Measurements from ENCODE around the gene XCR1.
A peak's percentile ranks its signal among the peaks of the same experiment; 100 is the strongest.
"Not testable (repeated sequence)": the region's sequence is repeated elsewhere in the genome, so short reads cannot be mapped to it uniquely, and the experiment has no call there.

Gene XCR1

GRCh38 chr3:46057716-46058115 is 30.4 kb upstream of the XCR1 start:
- 0 out of 22 replicates have a peak, but pooled peaks cover 0 to 3% (median 0%) of the 10 kb centered on the region in 11 experiments for H3K9me3 ChIP-seq (replicated peaks in 1 of 11)
- H4K20me1 ChIP-seq = peaks cover 0 to 25% (median 0%) of the 10 kb centered on the region in 11 experiments; a peak in 3 of 22 replicates
- no peaks in the 10 kb centered on the region; a peak in 1 of 22 replicates for H3K36me3 ChIP-seq
- H3K9ac ChIP-seq = no peak overlapping the region
- TF ChIP-seq Cebpa-rat (IDR thresholded peaks at IDR 0.05) = no peak
- no peak overlapping the region for H3K27ac ChIP-seq
- peaks cover 0 to 40% (median 16%) of the 10 kb centered on the region in 10 experiments; a peak in 12 of 20 replicates for H3K4me1 ChIP-seq
- no peak overlapping the region for H3K4me3 ChIP-seq
- H3K27me3 ChIP-seq = peaks cover 0 to 67% (median 0%) of the 10 kb centered on the region in 11 experiments; a peak in 4 of 22 replicates
- H3K4me2 ChIP-seq = peak overlapping the region in 1 of 11 experiments; percentile 85; a peak in 1 of 22 replicates

GRCh38 chr3:46056686-46057085 is 29.4 kb upstream of the XCR1 start:
- Histone ChIP-seq H3K4me1 (peaks cover 0 to 33% (median 14%) of the 10 kb centered on the region in 10 experiments; a peak in 12 of 20 replicates), H3K36me3 (no peaks in the 10 kb centered on the region; a peak in 1 of 22 replicates), H3K4me3 (no peak overlapping the region), H3K9me3 (replicated peaks in 1 of 11) (no peaks in the 10 kb centered on the region), H4K20me1 (peaks cover 0 to 22% (median 0%) of the 10 kb centered on the region in 11 experiments; a peak in 3 of 22 replicates), H3K4me2 (no peak overlapping the region), H3K27ac (no peak overlapping the region), H3K9ac (no peak overlapping the region), H3K27me3 (peaks cover 0 to 57% (median 0%) of the 10 kb centered on the region in 11 experiments; a peak in 4 of 22 replicates)
- no peak for TF ChIP-seq Cebpa-rat (IDR thresholded peaks at IDR 0.05)

- H3K4me2 ChIP-seq = 0 out of 22 replicates have a peak overlapping the region, but pooled peaks of 1 of the 11 experiments have one; percentile 23
- H3K27ac ChIP-seq; H4K20me1 ChIP-seq; H3K9ac ChIP-seq; H3K9me3 ChIP-seq (replicated peaks in 1 of 11); H3K4me3 ChIP-seq; H3K36me3 ChIP-seq: not testable (repeated sequence)
- peaks cover 0 to 19% (median 4%) of the 10 kb centered on the region in 10 experiments; a peak in 11 of 20 replicates for H3K4me1 ChIP-seq
- H3K27me3 ChIP-seq = peaks cover 0 to 38% (median 0%) of the 10 kb centered on the region in 11 experiments; a peak in 4 of 22 replicates
These were observed 26.7 kb upstream of the XCR1 start for GRCh38 chr3:46053761-46054515.

- H3K4me3 ChIP-seq; H3K4me2 ChIP-seq; H3K27ac ChIP-seq; H4K20me1 ChIP-seq; H3K36me3 ChIP-seq; H3K9ac ChIP-seq; H3K9me3 ChIP-seq (replicated peaks in 1 of 11): not testable (repeated sequence)
- peaks cover 0 to 12% (median 0%) of the 10 kb centered on the region in 10 experiments; a peak in 7 of 20 replicates for H3K4me1 ChIP-seq
- H3K27me3 ChIP-seq = peaks cover 0 to 32% (median 0%) of the 10 kb centered on the region in 11 experiments; a peak in 4 of 22 replicates
These were observed 26.0 kb upstream of the XCR1 start for GRCh38 chr3:46053265-46053664.

GRCh38 chr3:46052531-46052930 is 25.2 kb upstream of the XCR1 start:
- H3K36me3 ChIP-seq = no peaks in the 10 kb centered on the region
- H3K27me3 ChIP-seq = peaks cover 0 to 28% (median 0%) of the 10 kb centered on the region in 11 experiments; a peak in 4 of 22 replicates
- H3K9me3 ChIP-seq (replicated peaks in 1 of 11) = no peaks in the 10 kb centered on the region
- TF ChIP-seq Cebpa-rat (IDR thresholded peaks at IDR 0.05) = no peak
- H3K4me2 ChIP-seq = no peak overlapping the region
- H3K4me1 ChIP-seq = peaks cover 0 to 9% (median 0%) of the 10 kb centered on the region in 10 experiments; a peak in 1 of 20 replicates
- no peaks in the 10 kb centered on the region for H4K20me1 ChIP-seq
- no peak overlapping the region for H3K27ac ChIP-seq
- H3K4me3 ChIP-seq = no peak overlapping the region
- no peak overlapping the region for H3K9ac ChIP-seq

- Histone ChIP-seq H3K9ac (no peak overlapping the region), H4K20me1 (no peaks in the 10 kb centered on the region)
These were observed 21.8 kb upstream of the XCR1 start for GRCh38 chr3:46049093-46049492.

GRCh38 chr3:46046231-46046630 is 18.9 kb upstream of the XCR1 start:
- H3K9me3 ChIP-seq (replicated peaks in 1 of 11); H3K36me3 ChIP-seq; H3K4me3 ChIP-seq; H3K9ac ChIP-seq; H3K27me3 ChIP-seq; H4K20me1 ChIP-seq; H3K27ac ChIP-seq: not testable (repeated sequence)
- Histone ChIP-seq H3K4me1 (peaks cover 0 to 22% (median 11%) of the 10 kb centered on the region in 10 experiments; a peak in 16 of 20 replicates), H3K4me2 (peak overlapping the region in 7 of 11 experiments; percentile 3 to 62 (median 41); a peak in 12 of 22 replicates)

More at GRCh38 chr3:46049093-46049492, 21.8 kb upstream of the XCR1 start:
- no peak overlapping the region for H3K4me2 ChIP-seq
- peaks cover 0 to 25% (median 11%) of the 10 kb centered on the region in 10 experiments; a peak in 16 of 20 replicates for H3K4me1 ChIP-seq
- H3K36me3 ChIP-seq = no peaks in the 10 kb centered on the region
- no peak for TF ChIP-seq Cebpa-rat (IDR thresholded peaks at IDR 0.05)
- no peaks in the 10 kb centered on the region for H3K9me3 ChIP-seq (replicated peaks in 1 of 11)
- no peak overlapping the region for H3K27ac ChIP-seq
- H3K4me3 ChIP-seq = no peak overlapping the region
- no peaks in the 10 kb centered on the region for H3K27me3 ChIP-seq

GRCh38 chr3:46038916-46039315 is 11.6 kb upstream of the XCR1 start:
- Histone ChIP-seq H4K20me1 (no peaks in the 10 kb centered on the region), H3K27me3 (no peaks in the 10 kb centered on the region), H3K9me3 (replicated peaks in 1 of 11) (peaks cover 0 to 13% (median 5%) of the 10 kb centered on the region in 11 experiments; a peak in 7 of 22 replicates), H3K4me3 (no peak overlapping the region), H3K36me3 (no peaks in the 10 kb centered on the region), H3K4me1 (no peaks in the 10 kb centered on the region), H3K4me2 (no peak overlapping the region), H3K9ac (no peak overlapping the region), H3K27ac (no peak overlapping the region)
- TF ChIP-seq Cebpa-rat (IDR thresholded peaks at IDR 0.05) = no peak

GRCh38 chr3:46038071-46038470 is 10.8 kb upstream of the XCR1 start:
- H3K9me3 ChIP-seq (replicated peaks in 1 of 11) = peaks cover 0 to 13% (median 5%) of the 10 kb centered on the region in 11 experiments; a peak in 7 of 22 replicates
- H3K9ac ChIP-seq, H3K27me3 ChIP-seq, H4K20me1 ChIP-seq, H3K4me3 ChIP-seq, H3K27ac ChIP-seq, H3K4me2 ChIP-seq, H3K4me1 ChIP-seq, H3K36me3 ChIP-seq: not testable (repeated sequence)

Measured in BLaER1 treated with 17β-estradiol and CSF1 and Interleukin-3, amounts not matched to agents 10 nM and 100 nM (cell line).